Measurements from ENCODE around the gene GATB. TPM values are rescaled to one million over a fixed set of nuclear protein-coding genes. Genes with fewer than 3 reads are reported as not detected.

Gene GATB
- total RNA-seq, 1 donor from 2014 or later: 35.9 TPM

- no peak for DNase-seq (ENCODE audit: low spot score)
Measured at GRCh38 chr4:151700566-151701316, 60.1 kb downstream of the GATB start.

- no peak for DNase-seq (ENCODE audit: low spot score)
Measured at GRCh38 chr4:151698213-151698612, 62.6 kb downstream of the GATB start.

DNA sequence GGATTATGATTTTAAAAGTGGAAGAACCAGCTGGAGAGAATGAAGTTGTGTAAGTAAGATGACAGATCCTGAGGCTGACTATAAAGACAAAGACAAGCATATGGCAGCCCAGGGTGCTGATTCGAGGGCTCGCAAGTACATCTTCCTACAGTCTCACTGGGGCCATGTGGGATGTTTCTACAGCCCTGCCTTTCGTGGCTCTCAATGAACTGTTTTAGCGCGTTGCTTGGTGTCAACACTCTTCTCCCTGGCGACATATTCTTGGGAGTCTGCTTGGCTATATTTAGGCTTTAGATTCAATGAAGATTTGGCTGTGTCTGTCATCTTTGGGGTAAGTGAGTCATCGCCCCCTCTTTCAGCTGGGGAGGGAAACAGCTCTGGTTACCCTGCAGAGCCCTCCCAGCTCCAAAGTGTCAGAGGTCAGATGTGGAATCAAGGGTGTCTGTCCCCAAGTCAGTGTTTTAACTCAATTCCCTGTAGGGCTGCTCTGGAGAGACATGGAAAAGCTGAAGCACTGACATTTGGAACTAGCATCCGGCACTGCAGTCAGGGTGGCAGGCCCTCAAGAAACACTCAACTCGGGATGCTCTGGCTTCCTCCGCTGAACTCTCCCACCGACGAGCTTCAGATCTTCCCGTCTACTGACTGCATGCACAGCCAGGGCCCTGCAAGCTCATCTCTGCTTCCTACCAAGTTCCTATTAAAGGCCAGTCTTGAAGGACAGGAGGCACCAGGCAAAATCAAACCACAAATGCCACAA, 65.7 kb downstream of the GATB start:
- no peak for DNase-seq (ENCODE audit: low spot score)

- no peak for DNase-seq (ENCODE audit: low spot score)
Measured at GRCh38 chr4:151692821-151693673, 67.8 kb downstream of the GATB start.

GRCh38 chr4:151692443-151692782, 68.4 kb downstream of the GATB start:
- no peak for DNase-seq (ENCODE audit: low spot score)

GRCh38 chr4:151691639-151692442, 69.0 kb downstream of the GATB start:
- peak; percentile 49 for DNase-seq (ENCODE audit: low spot score)

GRCh38 chr4:151690876-151691275, 69.9 kb downstream of the GATB start:
- peak; percentile 90 for DNase-seq (ENCODE audit: low spot score)

- peak; percentile 93 for DNase-seq (ENCODE audit: low spot score)
Measured at GRCh38 chr4:151690164-151690870, 70.5 kb downstream of the GATB start.

DNA sequence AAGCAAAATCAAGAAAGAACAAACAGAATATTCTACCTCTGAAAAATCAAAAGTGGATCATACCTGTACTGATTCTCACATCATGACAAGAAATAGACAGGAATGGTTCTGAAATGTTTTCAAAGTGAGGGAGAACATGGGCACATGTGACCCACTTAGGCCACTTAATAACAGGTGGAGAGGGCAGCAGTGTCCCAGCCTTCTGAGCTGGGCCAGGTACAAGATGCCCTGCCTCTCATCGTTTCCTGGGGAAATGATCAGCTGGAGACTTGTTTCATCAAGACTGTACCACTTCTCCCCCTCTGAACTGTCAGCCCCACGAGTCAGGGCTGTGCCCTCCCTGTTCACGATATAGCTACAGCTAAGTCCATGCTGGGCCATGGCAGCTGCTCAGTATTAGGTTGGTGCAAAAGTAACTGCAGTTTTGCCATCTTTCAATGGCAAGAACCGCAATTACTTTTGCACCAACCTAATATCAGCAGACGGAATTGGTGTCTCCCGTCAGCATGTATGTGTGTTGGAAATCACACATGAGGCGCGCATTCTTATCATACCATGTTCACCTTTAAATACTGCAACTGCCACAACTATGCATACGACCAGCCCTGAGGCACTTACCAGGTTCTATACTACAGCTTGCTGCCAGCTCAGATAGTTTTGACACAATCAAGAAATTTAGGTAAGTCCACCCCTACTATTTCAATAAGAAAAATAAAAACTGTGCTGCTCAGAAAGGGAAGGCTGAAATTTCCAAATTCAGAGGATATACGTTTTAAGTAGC, 71.4 kb downstream of the GATB start:
- no peak for DNase-seq (ENCODE audit: low spot score)

DNA sequence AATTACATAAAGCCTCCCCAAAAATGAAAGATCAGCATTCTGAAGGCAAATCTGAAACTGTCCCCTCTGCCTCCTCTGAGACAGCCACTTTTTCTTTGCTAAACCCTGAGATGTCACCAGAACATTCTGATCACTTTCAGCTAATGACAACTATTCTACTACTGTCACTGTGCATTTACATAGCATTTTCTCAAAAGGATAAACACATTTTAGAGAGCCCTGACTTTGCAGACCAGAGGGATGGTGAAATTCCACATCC, 72.1 kb downstream of the GATB start:
- DNase-seq (ENCODE audit: low spot score): no peak

DNA sequence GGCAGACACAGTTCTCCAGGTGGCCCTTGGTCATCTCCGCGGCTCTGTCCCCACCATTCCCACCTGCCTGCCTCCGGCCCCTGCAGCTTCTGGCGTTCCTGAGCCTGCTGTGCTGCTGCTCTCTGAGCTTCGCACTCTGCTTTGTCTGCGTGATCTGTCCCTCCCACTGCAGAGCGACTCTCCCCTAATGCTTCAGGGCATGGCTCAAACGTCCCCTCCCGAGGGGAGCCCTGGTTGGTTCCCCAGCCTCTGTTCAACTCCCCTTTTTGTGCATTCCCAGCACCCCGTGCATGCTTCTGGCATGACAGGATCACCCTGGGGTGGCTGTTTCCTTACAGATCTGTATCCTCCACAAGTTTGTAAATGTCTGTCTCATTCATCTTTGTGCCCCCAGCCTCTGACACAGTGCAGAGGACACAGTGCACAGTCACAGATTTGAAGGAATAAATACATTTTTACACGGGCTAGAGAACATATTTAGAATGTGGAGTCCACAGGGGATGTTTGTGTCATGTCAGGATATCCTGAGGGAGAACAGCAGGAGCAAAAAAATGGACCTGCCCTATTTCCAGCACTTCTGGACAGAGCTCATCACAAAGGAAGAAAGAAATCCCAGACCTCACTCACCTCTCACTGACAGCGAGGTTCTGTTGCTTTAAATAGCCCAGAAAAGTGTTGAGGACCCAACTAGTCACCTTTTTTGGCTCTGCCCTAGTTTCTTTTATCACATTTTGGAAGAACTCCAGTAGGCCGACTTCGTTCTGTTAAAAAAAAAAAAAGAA, 72.6 kb downstream of the GATB start:
- DNase-seq (ENCODE audit: low spot score): peak; percentile 53

DNA sequence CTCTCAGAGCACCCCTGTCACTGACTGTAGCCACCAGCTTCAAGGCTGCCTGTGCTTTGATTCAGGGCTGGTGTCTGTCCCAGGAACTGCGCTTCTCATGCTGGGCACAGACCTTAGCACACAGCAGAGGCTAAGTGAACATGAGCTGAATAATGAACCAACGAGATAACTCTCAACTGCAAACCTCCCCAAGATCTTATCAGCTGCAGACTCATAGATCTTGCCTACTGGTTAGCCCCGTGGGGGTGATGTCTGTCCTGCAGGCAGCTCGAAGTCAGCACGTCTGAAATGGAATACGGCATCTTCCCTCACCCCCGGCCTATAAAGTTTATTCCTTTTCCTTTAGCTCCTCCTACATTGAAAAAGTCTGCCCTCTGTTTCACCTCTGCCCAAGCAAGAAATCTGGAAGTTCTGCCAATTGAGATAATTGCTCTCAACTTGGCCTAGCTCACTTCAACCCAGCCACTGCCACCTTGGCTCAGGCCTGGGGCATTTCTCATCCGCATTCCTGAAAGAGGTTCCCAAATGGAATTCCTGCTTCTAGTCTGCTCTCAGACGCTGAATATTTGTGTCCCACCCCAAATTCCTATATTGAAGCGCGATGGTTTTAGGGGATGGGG, 73.7 kb downstream of the GATB start:
- DNase-seq (ENCODE audit: low spot score): peak; percentile 40

- DNase-seq (ENCODE audit: low spot score): no peak
Measured at GRCh38 chr4:151685303-151685702, 75.5 kb downstream of the GATB start.

GRCh38 chr4:151681085-151681484, 79.7 kb downstream of the GATB start:
- DNase-seq (ENCODE audit: low spot score): no peak

GRCh38 chr4:151679231-151679630, 81.6 kb downstream of the GATB start:
- DNase-seq (ENCODE audit: low spot score): no peak

DNA sequence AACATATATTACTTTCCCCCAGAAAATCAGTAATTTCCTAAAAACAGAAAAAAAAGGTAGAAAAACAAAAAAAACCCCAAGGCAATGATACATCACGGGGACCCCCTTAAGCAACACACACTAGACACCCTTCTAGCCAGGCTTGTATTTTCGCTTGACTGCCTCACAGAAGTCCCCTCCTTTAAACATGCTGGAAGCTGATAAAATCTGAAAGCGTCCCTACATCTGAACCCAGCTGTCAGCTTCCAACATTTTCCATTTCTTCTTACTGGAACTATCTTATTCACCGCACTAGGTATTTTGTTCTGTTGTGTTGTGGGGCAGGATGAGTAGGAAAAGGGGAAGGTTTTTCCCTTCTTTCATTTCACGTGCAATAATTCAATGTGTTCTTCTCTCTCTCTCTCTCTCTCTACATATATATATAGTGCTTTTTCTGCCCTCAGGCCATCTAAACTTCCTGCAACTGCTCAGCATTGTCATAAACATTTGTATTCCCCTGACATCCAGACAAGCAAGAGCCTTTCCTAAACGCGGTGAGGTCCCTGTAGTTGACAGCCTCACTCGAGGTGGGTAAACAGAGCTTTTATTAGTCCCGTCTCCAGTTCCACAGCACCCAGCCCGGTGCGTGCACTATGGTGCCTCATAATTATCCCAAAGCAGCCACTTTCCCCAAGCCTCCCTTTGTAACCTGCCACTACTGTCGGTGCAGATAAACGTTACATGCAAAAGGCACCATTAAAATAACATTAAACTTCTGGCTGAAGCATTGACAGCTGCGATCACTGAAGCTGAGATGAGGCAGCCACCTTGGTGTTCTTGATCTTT, 82.5 kb downstream of the GATB start:
- DNase-seq (ENCODE audit: low spot score): no peak

- no peak for DNase-seq (ENCODE audit: low spot score)
Measured at GRCh38 chr4:151677193-151677592, 83.6 kb downstream of the GATB start.

DNA sequence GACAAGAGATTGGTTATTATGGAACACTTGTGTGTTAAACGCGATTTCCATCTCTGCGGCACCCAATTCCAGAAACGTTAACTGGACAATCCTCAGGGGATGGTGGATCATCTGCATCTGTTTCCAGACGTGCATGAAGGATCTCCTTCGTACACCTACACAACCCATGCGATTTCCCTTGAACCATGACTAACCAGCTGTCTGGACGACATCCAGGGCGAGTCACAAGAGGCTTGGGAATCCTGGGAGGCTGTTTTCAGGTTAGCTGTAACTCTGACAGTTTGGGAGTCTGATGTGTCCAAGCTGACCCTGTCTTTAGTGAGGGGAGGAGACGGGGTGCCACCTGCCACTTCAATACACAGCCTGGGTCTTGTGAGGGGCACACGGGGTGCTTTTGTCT, 84.5 kb downstream of the GATB start:
- DNase-seq (ENCODE audit: low spot score): no peak
